HG03521 (cell line): ENCODE data around the gene ZHX3.

Source experiments
- ATAC-seq: cut with Tn5 transposase; IDR thresholded peaks from one replicate; pipeline ENCODE4 v1.9.1; 2021; ENCODE audit warnings: mild to moderate bottlenecking, moderate library complexity; ENCODE audit not compliant: unreplicated experiment

Gene ZHX3

GRCh38 chr20:41161886-41162285 is 155.6 kb downstream of the ZHX3 start:
- ATAC-seq, result no peak

- no peak for ATAC-seq
These were observed 156.8 kb downstream of the ZHX3 start for GRCh38 chr20:41160686-41161085.

GRCh38 chr20:41159547-41159946 is 158.0 kb downstream of the ZHX3 start:
- ATAC-seq, result no peak

GRCh38 chr20:41158082-41158625 is 159.4 kb downstream of the ZHX3 start:
- no peak for ATAC-seq

GRCh38 chr20:41155261-41155660 is 162.3 kb downstream of the ZHX3 start:
- no peak for ATAC-seq

GRCh38 chr20:41154436-41155176 is 162.9 kb downstream of the ZHX3 start:
- no peak for ATAC-seq

GRCh38 chr20:41152108-41152757 is 165.3 kb downstream of the ZHX3 start:
- no peak for ATAC-seq

- no peak for ATAC-seq
These were observed 166.2 kb downstream of the ZHX3 start for GRCh38 chr20:41151134-41151869.

GRCh38 chr20:41150664-41151063 is 166.9 kb downstream of the ZHX3 start:
- ATAC-seq, result no peak

GRCh38 chr20:41148942-41149341 is 168.6 kb downstream of the ZHX3 start:
- no peak for ATAC-seq

- ATAC-seq, result no peak
These were observed 169.8 kb downstream of the ZHX3 start for GRCh38 chr20:41147767-41148191.

GRCh38 chr20:41145821-41146620 is 171.5 kb downstream of the ZHX3 start:
- ATAC-seq, result no peak

- ATAC-seq, result no peak
These were observed 172.2 kb downstream of the ZHX3 start for GRCh38 chr20:41145317-41145716.

- no peak for ATAC-seq
These were observed 174.2 kb downstream of the ZHX3 start for GRCh38 chr20:41143354-41143753.

- ATAC-seq, result no peak
These were observed 174.6 kb downstream of the ZHX3 start for GRCh38 chr20:41142919-41143318.

GRCh38 chr20:41142245-41142644 is 175.3 kb downstream of the ZHX3 start:
- ATAC-seq, result no peak

- no peak for ATAC-seq
These were observed 176.2 kb downstream of the ZHX3 start for GRCh38 chr20:41141153-41141815.

- ATAC-seq, result no peak
These were observed 177.1 kb downstream of the ZHX3 start for GRCh38 chr20:41140226-41141133.
